H1 (cell line): Measurements from ENCODE around the gene KLHL2. TPM values are rescaled to one million over a fixed set of nuclear protein-coding genes. Genes with fewer than 3 reads are reported as not detected.

Source experiments
- BRCA1 ChIP-seq: IDR thresholded peaks from 2 replicates; pipeline ENCODE4 v1.6.1; 2012; ENCODE audit warnings: low read depth, low read length, improper control_type of control experiment
- CTBP2 ChIP-seq: IDR thresholded peaks from 2 replicates; pipeline ENCODE4 v1.7.0; 2011; ENCODE audit warnings: borderline replicate concordance, mild to moderate bottlenecking, moderate library complexity, mixed read lengths, low read length; ENCODE audit not compliant: insufficient read depth, insufficient read length
- FOSL1 ChIP-seq: IDR thresholded peaks from 2 replicates; pipeline ENCODE4 v1.6.1; 2011; ENCODE audit warnings: mild to moderate bottlenecking, low read depth, low read length, moderate library complexity; ENCODE audit not compliant: insufficient read depth
- JUN ChIP-seq: IDR thresholded peaks from 2 replicates; pipeline ENCODE4 v1.6.1; 2011; ENCODE audit warnings: low read depth, mild to moderate bottlenecking, improper control_type of control experiment, low read length
- KDM1A ChIP-seq: fragments of 200-600, 300-600 bp; sonication (generic); IDR thresholded peaks from 2 replicates; pipeline ENCODE4 v1.7.1; 2016; ENCODE audit warnings: mild to moderate bottlenecking, low read length, borderline replicate concordance
- NANOG ChIP-seq: IDR thresholded peaks from 2 replicates; pipeline ENCODE4 v1.6.1; 2011; ENCODE audit warnings: low read length, low read depth, mild to moderate bottlenecking, inconsistent platforms; ENCODE audit not compliant: insufficient read depth, poor library complexity, severe bottlenecking
- polyA plus RNA-seq, 7 experiments: library from polyadenylated mRNA; depleted of rRNA in 3 of 7; stranded (reverse) in 5 of 7; unstranded in 2 of 7; fragments of >200 nt in 5 of 7; fragments of 200-250 nt in 2 of 7; gene quantifications; 1 replicate in 5 of 7; 2 replicates in 1 of 7; 4 replicates in 1 of 7; pipeline versions ENCODE4 v1.2.1 to v1.2.3, GENCODE V29; 2011 to 2013; ENCODE audit warnings: missing spikeins in 2 of 7, mixed read lengths in 2 of 7
- total RNA-seq: library from RNA; stranded (reverse); fragmentation: NEBNext Ultra II Directional; extraction: Animal tissue kit (Norgen Biotek cat#: 25700); gene quantifications from 2 replicates; pipeline ENCODE4 v1.2.1, GENCODE V29; 2021

KLHL2 gene
- total and polyA plus RNA-seq, 2 of the 8 experiments (the other 6 are each of a cell fraction or from before 2014, with no cell fraction given): 5.2 to 12.0 TPM

DNA sequence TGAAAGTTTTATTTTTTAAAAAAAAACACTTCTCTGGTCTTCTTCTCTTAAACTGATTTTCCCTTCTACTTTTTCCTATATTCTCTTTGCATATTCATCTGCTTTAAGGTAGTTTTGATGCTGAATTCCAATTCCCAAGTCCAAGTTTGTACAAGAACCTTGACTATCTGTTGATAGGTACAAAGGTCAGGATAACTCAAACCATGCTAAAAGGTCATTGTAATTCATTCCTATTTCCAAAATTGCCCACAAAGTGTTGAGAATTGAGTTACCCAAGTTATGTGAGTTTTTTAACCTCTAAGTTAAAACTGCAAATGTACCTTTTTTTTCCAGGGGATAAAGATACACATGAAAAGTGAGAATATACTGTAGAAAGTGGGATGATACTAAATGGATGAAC lies 48.6 kb upstream of the KLHL2 start (continued):
- TF ChIP-seq KDM1A (no peak), CTBP2 (no peak), BRCA1 (no peak), JUN (no peak), NANOG (no peak), FOSL1 (no peak)
